GM12878 (cell line): Measurements from ENCODE around the gene HEYL. TPM values are rescaled to one million over a fixed set of nuclear protein-coding genes. Genes with fewer than 3 reads are reported as not detected.

Experiments used
- BCL11A ChIP-seq: IDR thresholded peaks from 2 replicates; pipeline ENCODE4 v1.6.1; 2011; ENCODE audit warnings: low read depth, low read length
- BMI1 ChIP-seq: fragments of 450-650 bp; IDR thresholded peaks from 2 replicates; pipeline ENCODE4 v1.6.1; 2016; ENCODE audit warnings: mild to moderate bottlenecking, moderate library complexity, borderline replicate concordance
- CREM ChIP-seq: IDR thresholded peaks from 2 replicates; pipeline ENCODE4 v1.6.1; 2014; ENCODE audit warnings: antibody characterized with exemption, low read depth
- DPF2 ChIP-seq: fragments of 450-650 bp; IDR thresholded peaks from 2 replicates; pipeline ENCODE4 v1.6.1; 2017; ENCODE audit warnings: mild to moderate bottlenecking
- ELK1 ChIP-seq: IDR thresholded peaks from 2 replicates; pipeline ENCODE4 v1.6.1; 2012; ENCODE audit warnings: low read depth, low read length, improper control_type of control experiment
- EP300 ChIP-seq, 2 experiments: fragments of 150-350 bp in 1 of 2; IDR thresholded peaks; 2 replicates each; pipeline ENCODE4 v1.6.1; 2011 to 2012; ENCODE audit warnings: low read depth in 2 of 2, low read length in 2 of 2, borderline replicate concordance in 1 of 2, improper control_type of control experiment in 1 of 2, inconsistent platforms in 1 of 2; ENCODE audit not compliant: control insufficient read depth in 1 of 2
- FOXM1 ChIP-seq: IDR thresholded peaks from 2 replicates; pipeline ENCODE4 v1.6.1; 2012; ENCODE audit warnings: low read depth, mild to moderate bottlenecking, inconsistent platforms, low read length, moderate library complexity
- HCFC1 ChIP-seq: fragments of 150-350 bp; IDR thresholded peaks from 2 replicates; pipeline ENCODE4 v1.6.1; 2014; ENCODE audit warnings: low read length
- HSF1 ChIP-seq: fragments of 150-350 bp; IDR thresholded peaks from 2 replicates; pipeline ENCODE4 v1.6.1; 2014; ENCODE audit warnings: mild to moderate bottlenecking, low read depth, low read length
- KLF5 ChIP-seq: fragments of 450-650 bp; IDR thresholded peaks from 2 replicates; pipeline ENCODE4 v1.6.1; 2014; ENCODE audit warnings: mild to moderate bottlenecking; ENCODE audit not compliant: partially characterized antibody
- LARP7 ChIP-seq: fragments of 450-650 bp; IDR thresholded peaks from 2 replicates; pipeline ENCODE4 v1.6.1; 2017; ENCODE audit warnings: mild to moderate bottlenecking
- MLLT1 ChIP-seq: fragments of 450-650 bp; IDR thresholded peaks from 2 replicates; pipeline ENCODE4 v1.6.1; 2016; ENCODE audit warnings: mild to moderate bottlenecking
- PKNOX1 ChIP-seq: fragments of 450-650 bp; IDR thresholded peaks from 2 replicates; pipeline ENCODE4 v1.6.1; 2016; ENCODE audit warnings: mild to moderate bottlenecking
- PML ChIP-seq: IDR thresholded peaks from 2 replicates; pipeline ENCODE4 v1.6.1; 2012; ENCODE audit warnings: low read length, inconsistent platforms
- RAD51 ChIP-seq: fragments of 450-650 bp; IDR thresholded peaks from 2 replicates; pipeline ENCODE4 v1.6.1; 2016; ENCODE audit warnings: moderate library complexity, mild to moderate bottlenecking, inconsistent platforms
- RFX5 ChIP-seq: IDR thresholded peaks from 2 replicates; pipeline ENCODE4 v1.6.1; 2011; ENCODE audit warnings: low read depth, low read length, improper control_type of control experiment
- SP1 ChIP-seq: IDR thresholded peaks from one replicate; pipeline ENCODE4 v1.6.1; 2011; ENCODE audit warnings: low read depth, low read length
- SUZ12 ChIP-seq: fragments of 200-600 bp; sonication (generic); IDR thresholded peaks from one replicate; pipeline ENCODE4 v1.6.1; 2018; ENCODE audit warnings: antibody characterized with exemption, mild to moderate bottlenecking; ENCODE audit not compliant: unreplicated experiment
- TBL1XR1 ChIP-seq: IDR thresholded peaks from 2 replicates; pipeline ENCODE4 v1.6.1; 2012; ENCODE audit warnings: low read depth, low read length, improper control_type of control experiment
- WRNIP1 ChIP-seq: IDR thresholded peaks from 2 replicates; pipeline ENCODE4 v1.6.1; 2011; ENCODE audit warnings: low read depth, low read length, improper control_type of control experiment, borderline replicate concordance
- ZNF217 ChIP-seq: fragments of 450-650 bp; IDR thresholded peaks from 2 replicates; pipeline ENCODE4 v1.6.1; 2017; ENCODE audit warnings: antibody characterized with exemption, mild to moderate bottlenecking
- ZNF687 ChIP-seq: fragments of 450-650 bp; IDR thresholded peaks from 2 replicates; pipeline ENCODE4 v1.6.1; 2017; ENCODE audit warnings: mild to moderate bottlenecking, moderate library complexity
- polyA plus RNA-seq, 11 experiments: library from polyadenylated mRNA; depleted of rRNA in 4 of 11; unstranded in 6 of 11; stranded (reverse) in 5 of 11; fragments of >200 nt; fragmentation: Nextera tagmentation in 4 of 11; fragmentation: Illumina TruSeq in 1 of 11; extraction: Ambion mirVana in 4 of 11; extraction: Trizol in 1 of 11; gene quantifications; 1 replicate in 1 of 11; 2 replicates in 10 of 11; pipeline versions ENCODE4 v1.2.1 to v1.2.3, GENCODE V29; 2011 to 2016; ENCODE audit warnings: inconsistent platforms in 2 of 11, missing spikeins in 2 of 11, low read depth in 1 of 11
- total RNA-seq, 4 experiments: library from RNA; depleted of rRNA in 3 of 4; stranded (reverse); fragments of >200 nt in 3 of 4; fragmentation: Illumina TruSeq in 1 of 4; extraction: Trizol in 1 of 4; gene quantifications; 2 replicates each; pipeline versions ENCODE4 v1.2.1 to v1.2.3, GENCODE V29; 2013 to 2021

HEYL gene
- total and polyA plus RNA-seq, 10 of the 15 experiments (the other 5 are each of a cell fraction or from before 2014, with no cell fraction given): under 0.01 to 0.04 TPM; not detected in 8

GRCh38 chr1:39575191-39576015 is 64.0 kb downstream of the HEYL start (continued):
- TF ChIP-seq ZNF687: 0 out of 2 replicates have a peak, but pooled peaks have one; percentile 20
- TF ChIP-seq WRNIP1: 0 out of 2 replicates have a peak, but pooled peaks have one; percentile 73
- TF ChIP-seq ELK1: no peak
- no peak for TF ChIP-seq KLF5
- peak; percentile 26; the same call in 1 of the 2 replicates for TF ChIP-seq CREM
- no peak for TF ChIP-seq DPF2
- TF ChIP-seq ZNF217: no peak
- TF ChIP-seq FOXM1: no peak
- no peak for TF ChIP-seq TBL1XR1
- no peak for TF ChIP-seq SUZ12
- no peak for TF ChIP-seq BCL11A
- TF ChIP-seq RFX5: no peak
- TF ChIP-seq SP1: no peak
- TF ChIP-seq HCFC1: no peak
- no peak for TF ChIP-seq BMI1
- TF ChIP-seq PML: no peak
- no peak for TF ChIP-seq MLLT1
- peak; percentile 48; the same call in 1 of the 2 replicates for TF ChIP-seq LARP7
- no peak for TF ChIP-seq EP300 (IDR thresholded peaks at IDR 0.05; ENCODE audit: borderline replicate concordance in 1 of 2, control insufficient read depth in 1 of 2, low read depth in 2 of 2, low read length in 2 of 2)
- no peak for TF ChIP-seq PKNOX1
- TF ChIP-seq HSF1: no peak
- no peak for TF ChIP-seq RAD51
